Activated T-cell treated with anti-CD3 and anti-CD28 coated beads, Interleukin-2, amount 50 U/mL, for 48 hours (primary cell): ENCODE data around the gene NKX2-2.

ENCODE experiments used
- DNase-seq, 2 experiments: peaks; one replicate each; pipeline ENCODE4 v3.0.0-alpha.2; 2020

Gene NKX2-2

DNA sequence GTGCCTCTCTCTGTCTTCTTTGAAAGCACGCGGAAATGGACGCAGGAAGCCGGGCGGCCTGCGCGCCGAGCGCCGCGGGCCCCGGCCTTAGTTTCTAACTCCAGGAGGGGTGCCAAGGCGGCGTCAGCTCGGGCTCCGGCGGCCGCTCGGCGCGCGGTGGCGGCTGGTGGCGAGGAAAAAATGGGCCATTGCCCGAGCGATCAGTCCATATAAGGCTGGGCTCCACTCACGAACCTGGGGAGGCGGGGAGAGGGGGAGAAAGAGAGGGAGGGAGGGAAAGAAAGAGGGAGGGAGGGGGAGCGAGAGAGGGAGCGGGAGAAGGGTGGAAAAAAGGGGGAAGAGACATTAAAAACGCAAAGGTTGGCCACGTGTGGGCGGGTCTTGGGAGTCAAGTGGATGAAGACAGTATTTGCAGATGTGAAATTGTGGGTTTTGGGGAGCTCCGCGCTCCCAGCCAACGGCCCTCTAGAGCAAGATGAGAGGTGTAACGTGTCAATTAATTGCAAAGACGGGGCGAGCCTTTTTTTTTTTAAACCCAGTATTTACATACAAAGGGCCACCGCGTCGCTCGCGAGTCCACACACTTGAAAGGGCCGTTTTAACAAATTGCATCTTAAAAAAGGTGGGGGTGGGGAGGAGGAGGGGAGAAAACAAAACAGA is at the start of gene NKX2-2:
TSS of gene NKX2-2 (minus strand) at position 184 of the 660 bp plus-strand sequence. CDS start 395 bp downstream, outside the sequence.
- no peak for DNase-seq

DNA sequence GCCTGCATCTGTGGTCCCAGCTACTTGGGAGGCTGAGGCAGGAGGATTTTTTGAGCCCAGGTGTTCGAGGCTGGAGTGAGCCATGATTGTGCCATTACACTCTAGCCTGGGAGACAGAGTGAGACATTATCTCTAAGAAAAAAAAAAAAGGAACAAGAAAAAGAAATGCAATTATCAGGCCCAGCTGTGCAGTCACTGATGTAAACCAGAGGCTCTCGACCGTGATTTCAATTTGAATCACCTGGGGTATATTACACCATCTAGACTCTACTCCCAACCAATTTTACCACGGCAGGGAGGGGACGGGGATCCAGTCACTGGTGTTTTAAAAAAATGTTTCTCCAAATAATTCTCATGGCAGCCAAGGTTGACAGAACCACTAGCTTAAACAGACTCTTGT is 48.8 kb upstream of the NKX2-2 start:
- DNase-seq = no peak

DNA sequence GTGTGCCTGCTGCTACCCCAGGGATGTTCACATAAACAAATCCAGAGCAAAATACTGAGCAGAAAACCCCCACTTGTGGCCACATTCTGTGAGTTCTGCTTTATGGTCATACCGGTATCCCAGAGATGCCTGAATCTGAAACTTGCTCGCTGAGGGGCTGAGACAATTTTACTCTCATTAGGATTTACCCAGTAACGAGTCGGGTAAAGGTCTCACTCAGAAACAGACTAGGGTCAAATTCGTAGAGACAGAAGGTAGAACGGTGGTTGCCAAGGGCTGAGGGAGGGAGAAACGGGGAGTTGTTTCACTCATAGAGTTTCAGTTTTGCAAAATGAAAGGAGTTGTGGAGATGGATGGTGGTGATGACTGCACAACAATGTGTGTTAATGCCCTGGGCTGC is 45.4 kb upstream of the NKX2-2 start:
- peak; percentile 35 to 37 for DNase-seq

DNA sequence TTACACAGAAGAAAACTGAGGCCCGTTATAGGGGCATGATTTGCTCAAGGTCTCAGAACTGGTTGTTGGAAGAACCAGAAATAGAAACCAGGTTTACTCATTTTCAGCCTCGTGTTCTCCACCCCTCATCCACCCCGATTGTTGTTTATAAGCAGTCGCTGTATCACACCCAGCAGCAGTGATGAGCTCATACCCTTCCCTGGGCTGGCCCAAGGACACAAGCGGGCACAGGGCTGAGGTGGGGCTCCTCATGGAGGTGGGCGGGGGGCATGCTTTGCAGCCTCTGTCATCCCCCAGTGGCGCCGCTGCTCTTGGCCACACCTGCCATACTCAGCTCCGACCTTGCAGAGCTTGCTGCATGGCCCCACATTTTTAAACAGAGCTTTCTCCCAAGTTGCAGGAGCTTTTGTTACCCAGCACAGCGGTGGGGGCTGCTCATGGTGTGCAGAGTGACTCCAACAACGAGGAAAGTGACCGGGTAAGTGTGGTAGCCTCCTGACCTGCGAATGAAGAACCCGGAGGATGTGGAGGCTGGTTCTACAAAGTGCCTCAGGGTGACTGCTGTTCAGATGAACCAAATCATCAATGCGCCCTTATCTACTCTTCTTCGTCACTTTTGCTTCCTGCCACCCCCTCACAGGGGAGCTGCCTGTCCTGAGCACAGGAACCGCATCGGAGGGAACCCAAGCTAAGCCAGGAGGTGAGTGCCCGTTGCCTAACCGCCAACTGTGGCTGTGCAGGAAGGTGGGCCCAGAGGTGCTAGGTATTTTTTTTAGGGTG is 43.6 kb upstream of the NKX2-2 start:
- peak; percentile 31 to 34 for DNase-seq

DNA sequence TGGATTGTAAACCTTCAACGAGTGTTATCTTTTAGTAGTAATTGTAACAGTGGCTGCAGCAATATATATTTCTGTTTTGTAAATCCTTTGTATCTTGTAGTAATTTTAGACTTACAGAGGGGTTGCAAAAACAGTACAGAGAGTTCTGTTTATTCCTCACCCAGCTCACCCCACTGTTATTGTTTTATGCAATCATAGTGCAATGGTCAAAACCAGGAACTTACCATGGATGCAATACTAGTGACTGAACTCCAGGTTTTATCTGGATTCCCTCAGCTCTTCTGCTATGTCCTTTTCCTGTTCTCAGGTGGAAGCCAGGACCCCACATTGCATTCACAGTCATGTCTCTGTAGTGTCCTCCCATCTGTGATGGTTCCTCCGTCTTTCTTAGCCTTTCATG is 42.5 kb upstream of the NKX2-2 start:
- no peak for DNase-seq

DNA sequence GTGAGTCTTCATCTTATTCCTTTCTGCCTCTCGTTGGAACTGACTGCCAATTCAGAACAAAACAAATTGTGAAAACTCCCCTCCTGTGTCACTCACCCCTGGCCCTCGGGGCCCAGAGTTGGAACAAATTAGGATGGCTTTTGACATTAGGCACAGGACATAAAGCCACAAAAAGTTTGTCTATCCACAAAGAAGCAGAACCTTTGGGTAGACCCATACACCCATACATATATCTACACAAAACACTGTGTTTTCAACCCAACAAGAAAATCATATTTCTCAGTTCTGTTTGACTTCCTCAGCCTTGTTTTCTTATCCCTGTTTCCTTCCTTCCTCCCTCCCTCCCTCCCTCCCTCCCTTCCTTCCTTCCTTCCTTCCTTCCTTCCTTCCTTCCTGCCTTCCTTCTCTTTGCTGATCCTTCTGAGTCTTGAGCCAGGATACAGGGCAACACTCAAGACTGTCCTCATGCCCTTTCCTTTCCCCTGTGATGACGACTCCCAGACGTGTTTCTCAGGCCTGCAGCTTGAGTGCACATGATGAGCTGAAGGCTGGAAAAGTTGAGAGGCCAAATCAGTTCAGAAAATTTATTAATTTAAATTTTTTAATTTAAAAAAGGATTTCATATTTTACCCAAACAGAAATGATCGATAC is 41.7 kb upstream of the NKX2-2 start:
- DNase-seq = no peak

DNA sequence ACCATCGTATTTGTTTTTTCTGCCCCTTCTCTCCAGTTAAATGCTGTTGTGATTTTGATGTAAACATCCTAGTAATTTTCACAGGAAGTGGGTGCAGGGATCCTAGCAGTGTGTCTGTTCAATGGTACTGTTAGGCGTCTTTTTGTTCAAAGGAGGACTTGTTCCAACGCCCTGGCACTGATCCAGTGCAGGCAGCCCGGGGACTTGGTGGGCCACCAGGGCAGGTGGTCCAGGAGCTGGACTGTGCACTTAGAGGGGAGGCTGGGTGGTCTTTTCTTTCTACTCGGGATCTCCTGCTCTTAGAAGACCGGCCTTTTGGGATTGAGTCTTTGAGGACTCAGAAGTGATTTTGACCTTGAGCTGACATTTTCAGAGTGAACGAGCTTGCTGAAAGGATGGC is 41.1 kb upstream of the NKX2-2 start:
- DNase-seq = no peak

DNA sequence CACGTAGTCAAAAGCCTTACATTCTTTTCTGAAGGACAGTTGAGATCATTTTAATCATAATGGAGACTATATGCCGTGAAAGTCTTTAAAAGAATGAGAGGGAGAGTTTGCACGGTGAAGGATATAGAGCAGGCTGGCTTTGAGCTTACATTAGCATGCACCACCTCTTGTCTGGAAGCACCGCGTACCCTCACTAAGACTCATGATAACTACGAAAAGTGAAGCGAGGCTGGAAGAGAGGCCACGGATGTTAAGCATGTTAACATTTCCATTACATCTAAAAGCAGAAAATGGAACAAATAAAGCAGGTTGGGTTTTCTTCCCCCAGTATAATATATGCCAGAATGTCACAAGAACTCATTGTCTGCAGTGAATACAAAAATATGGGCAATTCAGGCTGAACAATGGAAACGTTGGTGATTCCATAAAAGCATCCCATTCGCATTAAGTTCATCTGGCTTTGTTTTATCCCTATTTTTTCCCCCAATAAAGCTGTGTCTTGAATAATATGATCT is 40.6 kb upstream of the NKX2-2 start:
- no peak for DNase-seq

DNA sequence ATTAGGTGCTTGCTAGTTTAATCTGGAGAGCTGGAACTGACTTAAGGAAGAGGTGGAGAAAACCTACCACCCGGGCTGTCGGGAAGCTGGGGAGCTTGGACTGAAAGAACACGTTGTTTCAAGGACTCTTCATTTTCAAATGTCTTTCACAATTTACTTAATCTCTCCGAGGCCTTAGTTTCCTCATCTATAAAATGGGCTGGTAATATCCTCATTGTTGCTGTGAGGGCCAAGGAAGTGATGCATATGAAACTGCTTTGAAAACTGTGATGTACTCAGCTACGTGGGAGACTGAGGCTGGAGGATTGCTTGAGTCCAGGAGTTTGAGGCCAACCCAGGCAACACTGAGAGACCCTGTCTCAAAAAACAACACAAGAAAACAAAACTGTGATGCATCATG is 36.7 kb upstream of the NKX2-2 start:
- DNase-seq = no peak

DNA sequence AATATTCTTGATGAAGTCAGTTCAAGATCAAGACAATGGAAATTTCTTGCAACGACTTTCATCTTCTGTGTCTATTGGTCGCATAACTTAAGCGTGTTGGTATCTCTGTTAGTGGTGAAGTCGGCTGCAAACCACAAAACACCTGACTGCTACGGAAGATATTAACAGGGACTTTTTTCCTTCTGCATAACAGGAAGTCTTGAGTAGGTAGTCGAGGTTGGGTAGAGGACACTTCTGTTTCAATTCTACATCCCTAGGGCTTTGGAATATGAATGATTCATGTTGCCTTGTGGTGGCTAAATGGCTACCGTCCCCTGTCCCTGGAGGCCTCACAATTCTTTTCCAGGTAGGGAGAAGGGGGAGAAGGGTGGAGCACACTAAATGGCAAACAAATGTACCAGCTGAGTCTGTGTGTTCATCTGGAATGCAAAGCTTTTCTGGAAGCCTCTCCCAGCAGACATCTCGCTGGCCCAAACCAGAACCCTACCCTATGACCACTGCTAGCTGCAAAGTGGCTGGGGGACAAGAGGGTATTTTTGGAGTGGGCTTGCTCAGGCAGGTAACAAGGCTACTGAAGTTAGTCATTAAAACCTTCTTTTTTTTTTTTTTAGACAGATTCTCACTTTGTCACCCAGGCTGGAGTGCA is 34.6 kb upstream of the NKX2-2 start:
- DNase-seq = peak in 1 of 2 experiments; percentile 35

DNA sequence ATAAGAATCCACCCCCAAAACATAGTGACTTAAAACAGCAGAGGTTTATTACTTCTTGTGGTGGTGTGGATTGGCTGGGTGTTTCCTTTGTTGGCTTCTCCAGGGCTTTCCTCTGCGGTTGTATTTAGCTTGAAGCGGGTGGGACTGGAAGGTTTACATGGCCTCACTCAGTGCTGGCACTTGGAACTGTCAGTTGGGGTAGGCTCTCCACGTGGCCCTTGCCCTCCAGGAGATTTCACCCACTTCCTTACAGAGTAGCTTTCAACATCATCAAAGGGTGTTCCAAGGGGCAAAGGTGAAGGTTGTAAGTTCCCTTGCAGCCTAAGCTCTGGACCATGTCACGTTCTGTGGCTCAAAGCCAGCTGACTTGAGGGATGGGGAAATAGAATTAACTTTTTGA is 32.5 kb upstream of the NKX2-2 start:
- no peak for DNase-seq

DNA sequence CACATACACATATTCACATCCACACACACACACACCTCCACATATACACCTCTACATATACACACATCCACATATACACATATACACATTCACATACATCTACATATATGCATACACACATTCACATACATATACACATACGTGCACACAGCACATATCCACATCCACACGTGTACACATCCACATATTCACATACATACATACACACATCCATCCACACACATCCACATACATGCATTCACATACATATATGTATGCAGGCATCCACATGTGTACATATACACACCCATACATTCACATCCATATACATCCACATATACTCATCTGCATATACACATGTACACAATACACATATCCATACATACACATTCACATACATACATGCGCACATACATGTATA is 25.6 kb upstream of the NKX2-2 start:
- no peak for DNase-seq

DNA sequence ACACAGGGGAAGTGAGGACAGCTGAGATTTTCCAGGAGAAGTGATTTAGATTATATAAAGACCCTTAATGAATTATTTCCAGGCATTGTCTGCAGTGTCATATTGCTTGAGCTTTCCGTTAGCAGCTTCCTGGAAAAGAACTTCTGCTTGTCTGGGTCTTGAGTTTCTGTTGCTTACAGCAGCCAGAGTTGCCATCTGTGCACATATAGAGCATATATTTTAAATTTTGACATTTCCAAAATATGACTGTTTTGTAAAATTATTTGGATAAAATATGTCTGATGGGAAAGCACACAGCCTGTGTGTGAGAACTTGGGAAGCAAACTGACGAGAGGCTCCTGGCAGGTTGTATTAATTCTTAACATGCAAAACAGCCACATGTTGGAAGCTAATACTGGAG is 21.0 kb upstream of the NKX2-2 start:
- no peak for DNase-seq

DNA sequence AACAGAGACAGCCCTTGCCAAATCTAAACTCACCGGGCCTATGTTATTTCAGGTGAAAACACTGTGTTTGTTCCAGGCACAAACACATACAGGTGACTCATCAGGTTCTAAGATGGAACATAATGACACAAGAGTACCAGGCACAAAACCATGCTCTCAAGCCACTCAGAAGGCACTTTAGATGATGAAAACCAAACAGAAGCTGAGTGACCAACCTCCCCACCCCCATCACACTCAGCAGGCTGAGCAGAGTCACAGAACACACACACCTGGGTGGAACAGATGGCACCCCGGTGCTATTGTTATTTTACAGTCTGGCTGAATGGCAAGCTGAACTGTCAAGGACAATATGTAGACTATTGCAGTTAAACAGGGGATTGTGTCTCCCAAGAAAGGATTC is 20.6 kb upstream of the NKX2-2 start:
- no peak for DNase-seq

DNA sequence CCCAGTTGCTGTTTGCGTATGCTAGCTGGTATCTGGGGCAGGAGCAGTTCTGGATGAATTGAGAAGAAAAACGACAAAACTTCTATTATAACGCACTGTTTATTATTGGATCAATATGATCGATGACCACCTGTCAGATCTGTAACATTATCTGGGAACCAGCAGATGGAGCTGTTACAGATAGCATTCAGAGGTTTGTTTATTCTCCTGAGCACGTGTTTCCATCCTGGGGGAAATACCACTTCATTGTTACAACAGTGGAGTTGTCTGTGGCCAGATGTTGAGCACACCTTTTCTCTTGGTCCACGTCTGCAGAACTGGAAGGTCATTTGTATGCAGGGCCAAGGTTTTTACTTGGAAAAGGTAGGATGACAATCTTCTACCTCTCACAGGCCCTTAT is 16.0 kb upstream of the NKX2-2 start:
- DNase-seq = no peak

DNA sequence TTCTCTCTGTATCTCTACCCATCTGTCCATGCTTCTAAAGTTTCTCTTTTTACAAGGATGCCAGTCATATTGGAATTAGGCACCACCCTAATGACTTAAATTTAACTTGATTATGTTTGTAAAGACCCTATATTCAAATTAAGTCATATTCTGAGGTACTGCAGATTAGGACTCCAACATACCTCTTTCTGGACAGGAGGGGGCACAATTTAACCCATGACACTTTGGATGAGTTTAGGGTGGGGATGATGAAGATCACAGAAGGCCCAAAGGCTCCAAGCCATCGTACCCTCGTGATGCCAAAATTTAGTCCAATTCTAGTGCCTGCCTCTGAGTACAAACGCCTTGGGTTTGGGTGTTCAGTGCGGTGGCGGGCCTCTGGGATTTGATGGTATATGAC is 15.0 kb upstream of the NKX2-2 start:
- no peak for DNase-seq

DNA sequence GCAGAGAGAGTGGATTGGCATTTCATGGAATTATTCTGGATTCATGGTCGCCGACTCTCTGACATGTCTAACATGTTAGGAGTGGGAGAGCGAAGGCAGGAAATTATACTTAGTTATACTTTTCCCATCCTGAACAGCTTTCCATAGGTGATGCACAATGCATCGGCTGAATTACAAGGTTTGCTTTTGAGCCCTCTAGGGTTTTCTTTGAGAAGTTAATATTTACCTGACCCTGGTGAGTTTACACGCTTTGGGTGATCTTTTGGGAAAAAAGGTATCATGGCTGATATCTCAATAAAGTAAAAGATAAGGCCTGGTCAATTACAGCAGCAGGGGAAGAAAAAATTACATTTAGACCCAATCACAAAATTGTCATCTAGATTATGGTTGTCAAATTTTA is 14.0 kb upstream of the NKX2-2 start:
- DNase-seq = no peak

DNA sequence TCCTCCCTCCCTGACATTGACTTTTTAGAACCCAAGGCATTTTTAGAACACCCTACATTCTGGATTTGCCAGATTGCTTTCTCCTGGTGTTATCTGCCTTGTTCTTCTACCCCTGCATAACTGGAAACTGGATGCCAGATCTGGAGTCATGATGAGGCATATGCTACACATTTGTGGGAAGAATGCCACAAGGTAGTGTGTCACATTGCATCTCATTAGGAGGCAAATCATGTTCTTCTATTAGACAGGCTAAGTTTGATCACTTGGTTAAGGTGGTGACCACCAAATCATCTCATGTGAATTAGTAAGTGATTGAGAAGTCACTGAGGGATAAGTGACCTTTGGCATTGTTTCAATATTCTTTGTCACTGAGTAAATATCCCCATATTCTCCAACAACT is 12.9 kb upstream of the NKX2-2 start:
- no peak for DNase-seq

DNA sequence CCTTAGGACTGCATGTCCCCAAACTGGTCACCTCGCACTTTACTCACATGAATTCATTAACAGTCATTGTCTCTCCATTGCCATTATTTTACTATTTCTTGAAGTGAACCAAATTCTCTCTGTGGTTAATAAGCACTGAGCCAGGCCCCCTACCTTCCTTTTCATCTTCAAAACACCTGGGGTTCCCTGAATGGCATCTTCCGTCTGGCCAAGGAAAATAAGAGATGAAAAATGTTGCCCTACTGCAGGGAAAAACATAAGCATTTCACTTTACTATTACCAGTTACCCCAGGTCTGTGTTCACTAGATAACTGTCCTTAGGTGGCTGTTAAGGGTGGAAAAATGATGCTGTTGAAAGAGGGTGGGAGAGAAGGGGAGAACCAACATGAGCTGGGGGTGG is 10.0 kb upstream of the NKX2-2 start:
- no peak for DNase-seq

DNA sequence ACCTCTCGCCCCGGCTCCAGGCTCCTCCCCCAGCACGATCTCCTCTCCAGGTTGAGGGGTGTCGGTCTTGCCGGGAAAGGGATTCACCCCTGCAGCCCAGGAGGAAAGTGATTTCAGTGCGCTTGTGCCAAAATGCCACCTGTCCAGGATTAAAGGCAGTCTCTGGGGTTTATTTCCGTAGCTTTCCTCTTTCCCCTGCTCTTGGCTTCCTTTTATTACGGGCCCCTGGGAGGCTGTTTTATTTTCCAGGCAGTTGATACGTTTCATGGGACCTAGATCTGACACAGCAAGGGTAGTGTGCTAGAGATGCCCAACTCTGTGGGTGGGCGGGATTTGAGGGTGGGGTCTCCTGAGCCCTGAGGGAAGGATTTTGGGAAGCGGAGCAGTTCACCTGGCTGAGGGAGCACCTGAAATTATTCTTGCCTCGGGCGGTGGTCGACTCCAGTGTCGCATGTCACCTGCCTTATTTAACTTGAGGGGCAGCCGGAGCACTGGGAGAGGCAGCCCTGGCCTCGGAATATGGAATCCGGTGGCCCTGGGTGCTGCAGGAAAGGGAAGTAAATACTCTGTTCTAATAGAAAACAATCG is 9.5 kb upstream of the NKX2-2 start:
- DNase-seq = no peak

DNA sequence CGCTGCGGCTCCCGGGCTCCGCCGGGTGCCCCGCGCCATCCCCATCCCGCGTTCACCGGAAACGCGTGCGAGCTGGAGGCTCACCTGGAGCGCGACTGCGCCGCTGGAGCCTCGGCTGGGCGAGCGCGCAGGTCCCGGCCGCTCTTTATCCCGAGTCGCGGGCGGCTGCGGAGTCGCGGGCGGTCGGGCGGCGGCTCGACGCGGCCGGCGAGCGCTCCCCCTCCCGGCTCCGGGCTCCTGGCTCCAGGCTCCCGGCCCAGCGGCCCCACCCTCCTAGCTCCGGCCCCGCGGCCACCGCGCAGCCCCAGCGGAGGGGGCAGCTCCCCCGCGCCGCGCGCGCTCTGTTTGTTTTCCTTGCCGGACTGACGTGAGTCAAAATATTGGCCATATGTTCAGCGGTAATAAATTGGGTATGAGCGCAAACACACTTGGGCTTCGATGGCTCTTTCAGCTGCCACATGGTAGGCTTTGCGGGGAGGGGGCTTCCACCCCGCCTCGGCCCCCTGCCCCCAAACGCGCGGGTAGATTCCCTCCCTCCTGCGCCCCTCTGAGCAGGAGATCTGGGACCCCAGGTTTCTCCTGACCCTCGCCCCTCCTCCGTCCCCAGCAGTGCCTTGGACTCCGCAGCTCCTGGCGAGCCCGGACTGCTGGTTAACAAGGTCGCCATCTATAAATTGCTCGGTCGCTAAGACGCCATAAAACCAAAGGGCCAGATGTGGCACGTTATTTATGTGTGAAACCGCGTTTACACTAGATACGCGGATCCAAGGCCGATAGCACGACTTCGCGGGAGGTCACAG is 8.8 kb upstream of the NKX2-2 start:
- peak in 1 of 2 experiments; percentile 23 for DNase-seq
